Endothelial cell of umbilical vein (primary cell): ENCODE measurements around the gene GSG1L. TPM values are rescaled to one million over a fixed set of nuclear protein-coding genes. Genes with fewer than 3 reads are reported as not detected.

Source experiments
- BruUV-seq: library from RNA; stranded (reverse); fragments of 400-500 nt; replicated peaks from 2 replicates; lab custom pipeline; 2021; lab: Mats Ljungman, UMichigan
- CTCF ChIA-PET: fragments of 300-600, 350-600 bp; sonication (Branson Sonifier 250); formaldehyde crosslinking; loops from one replicate; lab custom pipeline; 2021; ENCODE audit warnings: antibody characterized with exemption, inconsistent platforms; lab: Charles Lee
- POLR2A ChIA-PET: fragments of 300-600, 350-600 bp; sonication (Branson Sonifier 250); formaldehyde crosslinking; loops from one replicate; lab custom pipeline; 2021; ENCODE audit warnings: antibody characterized with exemption, inconsistent platforms; lab: Charles Lee
- DNase-seq: peaks from one replicate; pipeline ENCODE4 v3.0.0-alpha.2; 2011; ENCODE audit warnings: low read depth, low spot score
- FAIRE-seq: peaks from 2 replicates; lab custom pipeline; 2011; peaks lifted over from hg19 to GRCh38; lab: Jason Lieb, UNC
- H2AFZ ChIP-seq: 2 replicates; pipeline ENCODE4 v1.6.0; 2012; ENCODE audit warnings: low read depth, low read length, control low read depth, inconsistent platforms
- H3K27ac ChIP-seq: 2 replicates; pipeline ENCODE4 v1.5.1; 2011; ENCODE audit warnings: low read depth, mild to moderate bottlenecking, control low read depth, low read length, moderate library complexity; ENCODE audit not compliant: insufficient read depth
- H3K27me3 ChIP-seq, 2 experiments: 2 replicates each; pipeline versions ENCODE4 v1.6.0 to v1.6.1; 2011; ENCODE audit warnings: low read length in 2 of 2, mixed read lengths in 1 of 2; ENCODE audit not compliant: control insufficient read depth in 2 of 2, insufficient read depth in 2 of 2
- H3K36me3 ChIP-seq, 2 experiments: 2 replicates in 1 of 2; 3 replicates in 1 of 2; pipeline ENCODE4 v1.5.1; 2011; ENCODE audit warnings: low read length in 2 of 2, mild to moderate bottlenecking in 1 of 2, moderate library complexity in 1 of 2; ENCODE audit not compliant: control insufficient read depth in 2 of 2, insufficient read depth in 2 of 2; ENCODE audit errors: extremely low read depth in 1 of 2
- H3K4me1 ChIP-seq: 3 replicates; pipeline ENCODE4 v1.5.1; 2011; ENCODE audit warnings: mild to moderate bottlenecking, low read length; ENCODE audit not compliant: control insufficient read depth, insufficient read depth; ENCODE audit errors: extremely low read depth
- H3K4me2 ChIP-seq: 2 replicates; pipeline ENCODE4 v1.6.1; 2011; ENCODE audit warnings: low read length, control low read depth, mixed read lengths; ENCODE audit not compliant: insufficient read depth
- H3K4me3 ChIP-seq, 3 experiments: fragments of 200-600 bp in 1 of 3; sonication (generic), shearing (Covaris generic) in 1 of 3; replicated peaks in 1 of 3; 2 replicates each; pipeline ENCODE4 v1.5.1; 2011 to 2016; ENCODE audit warnings: control low read depth in 3 of 3, low read length in 3 of 3, mild to moderate bottlenecking in 2 of 3, inconsistent platforms in 1 of 3, low read depth in 1 of 3, moderate library complexity in 1 of 3; ENCODE audit not compliant: insufficient read depth in 1 of 3
- H3K79me2 ChIP-seq: 2 replicates; pipeline ENCODE4 v1.6.0; 2012; ENCODE audit warnings: low read length, inconsistent platforms; ENCODE audit not compliant: control insufficient read depth, insufficient read depth
- H3K9ac ChIP-seq: replicated peaks from 2 replicates; pipeline ENCODE3; 2011; ENCODE audit warnings: low read length, control low read depth; ENCODE audit not compliant: insufficient read depth; ENCODE audit errors: extremely low read depth
- H3K9me1 ChIP-seq: replicated peaks from 3 replicates; pipeline ENCODE4 v1.6.0; 2011; ENCODE audit warnings: mild to moderate bottlenecking, low read length; ENCODE audit not compliant: control insufficient read depth, insufficient read depth; ENCODE audit errors: extremely low read depth
- H3K9me3 ChIP-seq: replicated peaks from 2 replicates; pipeline ENCODE4 v1.5.1; 2012; ENCODE audit warnings: low read length, inconsistent platforms; ENCODE audit not compliant: control insufficient read depth, insufficient read depth
- H4K20me1 ChIP-seq: replicated peaks from 2 replicates; pipeline ENCODE3; 2011; ENCODE audit warnings: mild to moderate bottlenecking, low read length; ENCODE audit not compliant: control insufficient read depth, insufficient read depth; ENCODE audit errors: extremely low read depth
- CTCF ChIP-seq, 2 donors: IDR thresholded peaks; 1 replicate in 1 of 2; 2 replicates in 1 of 2; pipeline ENCODE4 v1.5.1; 2011; ENCODE audit warnings: low read length in 2 of 2, mild to moderate bottlenecking in 2 of 2, moderate library complexity in 2 of 2, control low read depth in 1 of 2, inconsistent platforms in 1 of 2, low read depth in 1 of 2; ENCODE audit not compliant: insufficient read depth in 1 of 2; ENCODE audit errors: extremely low read depth in 1 of 2
- EZH2 ChIP-seq: IDR thresholded peaks from 2 replicates; pipeline ENCODE4 v1.6.1; 2012; ENCODE audit warnings: borderline replicate concordance, low read depth, mild to moderate bottlenecking, moderate library complexity, low read length, inconsistent platforms; ENCODE audit not compliant: severe bottlenecking
- FOS ChIP-seq: IDR thresholded peaks from 2 replicates; pipeline ENCODE4 v1.6.1; 2011; ENCODE audit warnings: mild to moderate bottlenecking, low read length, moderate library complexity, borderline replicate concordance; ENCODE audit not compliant: insufficient read depth
- GATA2 ChIP-seq: IDR thresholded peaks from 2 replicates; pipeline ENCODE4 v1.7.0; 2011; ENCODE audit warnings: low read depth, mild to moderate bottlenecking, moderate library complexity, mixed read lengths, low read length; ENCODE audit not compliant: insufficient read length, insufficient read depth
- JUN ChIP-seq: IDR thresholded peaks from 2 replicates; pipeline ENCODE4 v1.6.1; 2011; ENCODE audit warnings: borderline replicate concordance, low read depth; ENCODE audit not compliant: insufficient read length, insufficient read depth
- MAX ChIP-seq: IDR thresholded peaks from 2 replicates; pipeline ENCODE4 v1.6.1; 2011; ENCODE audit not compliant: insufficient read depth, insufficient read length
- MYC ChIP-seq: IDR thresholded peaks from one replicate; pipeline ENCODE4 v1.6.1; 2011; ENCODE audit warnings: mild to moderate bottlenecking, low read depth, low read length
- POLR2A ChIP-seq: IDR thresholded peaks from 2 replicates; pipeline ENCODE4 v1.6.1; 2012; ENCODE audit warnings: low read depth, mild to moderate bottlenecking, control low read depth, low read length
- POLR2AphosphoS5 ChIP-seq: IDR thresholded peaks from 2 replicates; pipeline ENCODE4 v1.6.1; 2012; ENCODE audit warnings: low read depth, mild to moderate bottlenecking, control low read depth, low read length, moderate library complexity; ENCODE audit not compliant: insufficient read depth
- dilution Hi-C: fragments of 300-500 bp; cut with MboI; formaldehyde crosslinking; loops from one replicate; pipeline ENCODE4 v1.15.0; 2019; ENCODE audit warnings: low sequenced_read_pairs; ENCODE audit not compliant: extremely low pct_ligation_motif_present
- intact Hi-C: fragments of 100-400 bp; cut with micrococcal nuclease; formaldehyde crosslinking; loops from one replicate; pipeline ENCODE4 v1.10.0; 2022
- polyA plus RNA-seq, 4 experiments: library from polyadenylated mRNA; depleted of rRNA in 3 of 4; stranded (reverse) in 3 of 4; unstranded in 1 of 4; fragments of >200 nt; gene quantifications; 2 replicates each; pipeline versions ENCODE4 v1.2.1 to v1.2.3, GENCODE V29; 2011 to 2012; ENCODE audit warnings: missing spikeins in 1 of 4
- total RNA-seq: library from RNA; stranded (reverse); gene quantifications from 2 replicates; pipeline ENCODE4 v1.2.3, GENCODE V29; 2021

Gene GSG1L
- total and polyA plus RNA-seq, 2 donors (not counting 3 experiments of a cell fraction or from before 2014, with no cell fraction given), result 0.06 TPM; not detected in 1

DNA sequence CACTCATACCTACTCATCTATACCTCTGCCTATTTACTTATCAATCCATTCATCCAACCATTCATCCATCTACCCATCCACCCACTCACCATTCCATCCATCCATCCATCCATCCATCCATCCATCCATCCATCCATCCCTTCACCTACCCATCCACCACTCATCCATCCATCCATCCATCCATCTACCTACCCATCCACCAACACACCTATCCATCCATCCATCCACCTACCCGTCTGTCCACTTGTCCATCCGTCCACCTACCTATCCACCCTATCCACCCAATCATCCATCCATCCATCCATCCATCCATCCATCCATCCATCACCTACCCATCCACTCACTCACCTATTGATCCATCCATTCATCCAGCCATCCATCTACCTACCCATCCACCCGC is 235.7 kb downstream of the GSG1L start:
- dilution Hi-C loops (no loop called here), intact Hi-C loops (no loop called here)
- H3K4me2 ChIP-seq, result no peak overlapping the region
- no peaks in the 10 kb centered on the region for H3K4me1 ChIP-seq
- no peak overlapping the region for H2AFZ ChIP-seq
- ChIA-PET POLR2A (no interaction called here), CTCF (no interaction called here)
- no TSS peak for BruUV-seq
- H3K79me2 ChIP-seq, result no peaks in the 10 kb centered on the region
- H3K9me1 ChIP-seq, result no peaks in the 10 kb centered on the region
- H3K4me3 ChIP-seq, result no peak overlapping the region
- TF ChIP-seq MYC (no peak), POLR2AphosphoS5 (no peak), POLR2A (no peak), GATA2 (no peak), MAX (no peak), FOS (no peak), JUN (no peak), CTCF (IDR thresholded peaks at IDR 0.05; ENCODE audit: extremely low read depth in 1 of 2, insufficient read depth in 1 of 2, low read depth in 1 of 2, low read length in 2 of 2) (no peak), EZH2 (no peak)
- no peak overlapping the region for H3K9ac ChIP-seq
- H3K9me3 ChIP-seq, result no peaks in the 10 kb centered on the region
- H3K36me3 ChIP-seq, result no peaks in the 10 kb centered on the region
- FAIRE-seq (no peak), DNase-seq (no peak)
- H3K27ac ChIP-seq, result no peak overlapping the region
- peaks cover 2 to 3% of the 10 kb centered on the region in 2 experiments for H3K27me3 ChIP-seq
- H4K20me1 ChIP-seq, result no peaks in the 10 kb centered on the region
